ENCODE results near the gene GEMIN5. TPM values are rescaled to one million over a fixed set of nuclear protein-coding genes. Genes with fewer than 3 reads are reported as not detected.
A peak's percentile ranks its signal among the peaks of the same experiment; 100 is the strongest.

The GEMIN5 gene
- total and polyA plus RNA-seq, 11 donors = 4.1 to 19.3 (median 15.2) TPM

DNA sequence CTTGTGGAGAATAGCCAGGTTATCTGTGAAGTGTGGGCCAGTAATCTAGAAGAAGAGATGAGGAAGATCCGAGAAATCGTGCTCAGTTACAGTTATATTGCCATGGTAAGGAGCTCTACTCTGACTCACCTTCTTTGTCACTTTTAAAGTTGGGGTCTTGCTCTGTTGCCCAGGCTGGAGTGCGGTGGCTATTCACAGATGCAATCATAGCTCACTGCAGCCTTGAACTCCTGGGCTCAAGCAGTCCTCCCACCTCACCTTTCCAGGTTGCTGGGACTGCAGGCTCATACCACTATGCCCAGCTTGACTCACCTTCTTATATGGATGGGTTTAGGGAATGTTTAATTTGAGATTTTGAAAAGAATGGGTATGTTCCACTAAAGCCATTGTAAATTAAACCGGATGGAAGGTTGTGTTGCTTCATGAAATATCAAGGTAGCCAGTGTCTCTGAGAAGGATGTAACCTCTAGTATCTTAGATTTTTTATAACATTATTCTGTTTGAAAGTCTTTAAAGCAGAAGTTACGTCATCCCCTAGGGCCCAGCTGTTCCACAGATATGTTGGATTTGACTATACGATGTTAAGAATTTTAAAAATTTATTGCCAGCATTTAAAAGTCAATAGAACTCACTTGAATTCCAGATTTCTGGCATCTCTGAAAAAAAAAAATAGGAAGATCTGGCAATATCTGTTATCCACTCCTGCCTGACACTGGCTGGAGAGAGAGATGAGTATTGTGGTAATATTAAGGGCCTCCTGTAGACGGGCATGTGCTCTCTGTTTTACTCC lies 74.5 kb downstream of the GEMIN5 start:
- Histone ChIP-seq H3K9me3 (no peaks in the 10 kb centered on the region), H3K27ac (no peak overlapping the region), H3K4me1 (peaks cover 3 to 41% (median 28%) of the 10 kb centered on the region in 12 donors), H3K27me3 (no peaks in the 10 kb centered on the region), H3K4me3 (no peak overlapping the region), H3K36me3 (peaks cover 0 to 69% (median 41%) of the 10 kb centered on the region in 9 donors)
- intact Hi-C loops (cut with DNase I) = no loop called here
- 88 to 94% (median 91%) methylated on average over 7 of the region's 7 CpGs for WGBS, 4 donors
- ATAC-seq = no peak
- TF ChIP-seq, protein P1, sequence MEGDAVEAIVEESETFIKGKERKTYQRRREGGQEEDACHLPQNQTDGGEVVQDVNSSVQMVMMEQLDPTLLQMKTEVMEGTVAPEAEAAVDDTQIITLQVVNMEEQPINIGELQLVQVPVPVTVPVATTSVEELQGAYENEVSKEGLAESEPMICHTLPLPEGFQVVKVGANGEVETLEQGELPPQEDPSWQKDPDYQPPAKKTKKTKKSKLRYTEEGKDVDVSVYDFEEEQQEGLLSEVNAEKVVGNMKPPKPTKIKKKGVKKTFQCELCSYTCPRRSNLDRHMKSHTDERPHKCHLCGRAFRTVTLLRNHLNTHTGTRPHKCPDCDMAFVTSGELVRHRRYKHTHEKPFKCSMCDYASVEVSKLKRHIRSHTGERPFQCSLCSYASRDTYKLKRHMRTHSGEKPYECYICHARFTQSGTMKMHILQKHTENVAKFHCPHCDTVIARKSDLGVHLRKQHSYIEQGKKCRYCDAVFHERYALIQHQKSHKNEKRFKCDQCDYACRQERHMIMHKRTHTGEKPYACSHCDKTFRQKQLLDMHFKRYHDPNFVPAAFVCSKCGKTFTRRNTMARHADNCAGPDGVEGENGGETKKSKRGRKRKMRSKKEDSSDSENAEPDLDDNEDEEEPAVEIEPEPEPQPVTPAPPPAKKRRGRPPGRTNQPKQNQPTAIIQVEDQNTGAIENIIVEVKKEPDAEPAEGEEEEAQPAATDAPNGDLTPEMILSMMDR (IDR thresholded peaks at IDR 0.05) = no peak
- no peak for TF ChIP-seq POLR2A (IDR thresholded peaks at IDR 0.05)
- no peak for DNase-seq

DNA sequence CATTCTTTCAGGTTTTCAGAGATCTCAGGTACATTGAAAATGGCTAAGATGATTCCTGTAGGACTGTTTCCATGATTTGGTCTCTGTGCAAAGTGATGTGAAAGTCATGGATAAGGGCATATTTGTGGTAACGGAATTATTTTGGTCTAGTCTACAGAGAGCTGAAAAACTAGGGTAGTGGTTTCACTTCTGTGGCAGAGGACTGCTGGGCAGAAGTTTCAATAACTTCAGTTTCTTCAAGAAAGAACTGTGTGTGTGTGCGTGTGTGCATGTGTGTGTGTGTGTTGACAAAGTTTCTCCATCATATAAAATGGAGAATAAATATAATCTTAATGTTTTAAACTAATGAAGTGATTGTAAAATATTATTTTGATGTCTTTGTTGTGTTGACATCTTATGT lies 75.2 kb downstream of the GEMIN5 start:
- Histone ChIP-seq H3K27me3 (no peaks in the 10 kb centered on the region), H3K36me3 (peaks cover 0 to 62% (median 41%) of the 10 kb centered on the region in 9 donors), H3K4me3 (no peak overlapping the region), H3K4me1 (peaks cover 3 to 40% (median 28%) of the 10 kb centered on the region in 12 donors), H3K27ac (peak overlapping the region in 1 of 12 donors; percentile 30), H3K9me3 (no peaks in the 10 kb centered on the region)
- no peak for TF ChIP-seq POLR2A (IDR thresholded peaks at IDR 0.05)
- intact Hi-C loops (cut with DNase I) = no loop called here
- WGBS, 4 donors = 75 to 90% (median 83%) methylated on average over 2 of the region's 2 CpGs
- ATAC-seq = no peak
- no peak for DNase-seq

GRCh38 chr5:154861946-154862345 lies 76.1 kb downstream of the GEMIN5 start:
- 71 to 80% (median 72%) methylated on average over 8 of the region's 8 CpGs for WGBS, 4 donors
- peaks cover 0 to 54% (median 35%) of the 10 kb centered on the region in 9 donors for H3K36me3 ChIP-seq
- TF ChIP-seq, protein P1 (IDR thresholded peaks at IDR 0.05) = no peak
- TF ChIP-seq POLR2A (IDR thresholded peaks at IDR 0.05) = no peak
- H3K27me3 ChIP-seq = no peaks in the 10 kb centered on the region
- peaks cover 3 to 43% (median 30%) of the 10 kb centered on the region in 12 donors for H3K4me1 ChIP-seq
- no peaks in the 10 kb centered on the region for H3K9me3 ChIP-seq
- DNase-seq = no peak
- intact Hi-C loops (cut with DNase I) = no loop called here
- ATAC-seq = no peak
- H3K4me3 ChIP-seq = no peak overlapping the region
- H3K27ac ChIP-seq = peak overlapping the region in 1 of 12 donors; percentile 30

DNA sequence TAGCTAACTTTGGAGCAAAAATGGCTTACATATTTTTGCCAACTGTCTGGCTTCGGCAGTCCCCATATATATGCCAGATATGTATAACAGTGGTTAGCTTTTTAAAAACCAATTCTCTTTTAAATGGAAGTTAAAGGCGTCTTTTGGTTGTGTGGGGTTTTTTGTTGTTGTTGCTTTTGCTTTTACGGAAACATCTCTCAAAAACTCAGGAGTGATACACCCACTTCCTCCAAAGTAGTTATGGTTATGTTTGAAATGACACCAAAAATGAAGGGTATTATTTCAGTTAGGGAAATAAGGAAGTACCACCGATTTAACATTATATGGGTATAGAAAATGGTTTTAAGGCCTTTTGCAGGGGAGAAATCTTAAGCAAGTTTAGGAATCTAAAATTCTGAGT lies 77.2 kb downstream of the GEMIN5 start:
- H3K9me3 ChIP-seq = no peaks in the 10 kb centered on the region
- DNase-seq (no peak), ATAC-seq (no peak)
- WGBS, 4 donors = 37 to 51% (median 45%) methylated on average over 4 of the region's 4 CpGs
- H3K27me3 ChIP-seq = no peaks in the 10 kb centered on the region
- H3K27ac ChIP-seq = peak overlapping the region in 8 of 12 donors; percentile 4 to 100 (median 98)
- TF ChIP-seq, protein P1 (IDR thresholded peaks at IDR 0.05) = no peak
- TF ChIP-seq POLR2A (IDR thresholded peaks at IDR 0.05) = no peak
- peaks cover 3 to 48% (median 35%) of the 10 kb centered on the region in 12 donors for H3K4me1 ChIP-seq
- peak overlapping the region in 9 of 12 donors; percentile 76 to 97 (median 82) for H3K4me3 ChIP-seq
- intact Hi-C loops (cut with DNase I) = no loop called here
- peaks cover 0 to 42% (median 23%) of the 10 kb centered on the region in 9 donors for H3K36me3 ChIP-seq
